NCI-H526 treated with DMSO at 0.1 percent for 48 hours (cell line): Measurements from ENCODE around the gene SFXN3.

Source experiments
- DNase-seq: peaks from one replicate; lab custom pipeline; 2025; lab: John Stamatoyannopoulos, UW

The SFXN3 gene

GRCh38 chr10:101073631-101074030 is 42.6 kb downstream of the SFXN3 start:
- no peak for DNase-seq

GRCh38 chr10:101075775-101076174 is 44.7 kb downstream of the SFXN3 start:
- DNase-seq = no peak

- no peak for DNase-seq
Measured at GRCh38 chr10:101076630-101077029, 45.6 kb downstream of the SFXN3 start.

GRCh38 chr10:101079874-101080273 is 48.8 kb downstream of the SFXN3 start:
- no peak for DNase-seq

GRCh38 chr10:101080933-101081931 is 50.2 kb downstream of the SFXN3 start:
- no peak for DNase-seq

GRCh38 chr10:101085846-101086245 is 54.8 kb downstream of the SFXN3 start:
- no peak for DNase-seq

DNA sequence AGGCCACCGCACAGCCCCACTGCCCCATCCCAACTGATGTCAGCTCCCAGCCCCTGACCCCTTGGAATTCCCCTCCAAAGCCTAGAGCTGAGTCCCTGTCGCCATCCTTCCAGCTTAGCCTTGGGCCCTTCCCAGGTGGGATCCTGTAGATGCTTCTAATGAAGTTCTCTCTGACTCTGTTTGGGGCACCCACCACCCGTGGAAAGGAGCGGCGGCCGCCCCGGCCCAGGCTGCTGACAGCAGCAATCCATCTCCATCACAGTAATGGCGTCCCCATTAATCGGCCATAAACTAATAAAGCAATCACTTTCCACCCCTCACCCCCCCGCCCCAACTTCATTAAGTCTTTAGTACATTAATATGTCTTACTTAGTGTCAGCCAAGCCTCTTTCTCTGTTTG is 56.3 kb downstream of the SFXN3 start:
- DNase-seq = no peak

DNA sequence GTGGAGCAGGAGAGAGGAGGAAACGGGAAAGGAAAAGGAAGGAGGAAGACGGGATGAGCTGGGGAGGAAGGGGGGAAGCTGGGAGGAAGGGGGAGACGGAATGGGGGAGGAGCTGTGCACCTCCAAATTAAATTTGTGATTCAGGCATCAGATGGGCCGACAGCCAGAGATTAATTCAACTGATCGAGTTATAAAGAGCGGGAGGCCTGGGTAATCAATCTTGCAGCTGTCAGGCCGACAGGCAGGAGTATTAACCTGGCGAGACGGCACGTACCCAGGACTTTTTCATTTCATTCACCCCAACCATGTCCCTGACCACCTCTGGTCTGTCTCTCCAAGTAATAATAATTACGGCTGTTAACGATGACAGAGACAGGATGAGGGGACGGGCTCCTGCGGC is 56.9 kb downstream of the SFXN3 start:
- DNase-seq = no peak

DNA sequence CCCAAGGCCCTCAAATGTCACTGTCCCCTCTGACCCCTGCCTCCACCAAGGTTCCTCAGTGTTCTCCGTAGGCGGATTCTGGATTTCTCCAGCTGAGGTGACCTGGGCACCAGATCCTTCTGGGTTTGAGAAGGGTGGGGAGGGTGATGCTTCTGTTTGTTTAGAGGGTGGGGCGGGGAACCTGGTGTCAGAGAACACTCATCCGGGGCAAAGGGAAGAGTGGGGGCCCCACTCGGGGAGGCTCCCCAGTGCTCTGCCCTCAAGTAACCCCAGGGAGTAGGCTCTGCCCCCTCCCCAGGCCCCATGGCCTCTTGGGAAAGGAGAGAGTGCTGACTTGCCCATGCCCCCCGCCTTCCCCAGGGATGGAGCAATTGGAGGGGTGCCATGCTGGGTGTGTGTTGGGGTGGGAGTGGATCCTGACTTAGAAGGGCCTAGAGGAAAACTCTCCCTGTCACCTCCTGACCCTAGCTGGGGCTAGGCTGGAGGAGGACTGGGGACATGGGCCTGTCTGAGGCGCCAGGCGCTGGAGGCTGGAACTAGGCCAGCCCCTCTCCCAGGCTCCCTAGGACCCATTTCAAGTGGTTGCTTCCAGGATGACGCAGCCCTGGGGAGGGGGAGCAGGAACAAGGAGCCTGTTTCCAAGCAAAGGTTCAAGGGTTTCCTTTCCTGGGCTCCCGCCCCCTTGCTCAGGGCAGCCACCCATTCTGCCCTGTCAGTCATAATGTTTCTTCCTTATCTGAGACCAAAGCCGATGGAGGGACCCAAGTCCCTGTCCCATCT is 58.7 kb downstream of the SFXN3 start:
- no peak for DNase-seq

GRCh38 chr10:101090597-101090996 is 59.6 kb downstream of the SFXN3 start:
- no peak for DNase-seq
